Smooth muscle cell (in vitro differentiated cells): ENCODE data around the gene CLK2. TPM values are rescaled to one million over a fixed set of nuclear protein-coding genes. Genes with fewer than 3 reads are reported as not detected.

ENCODE experiments used
- DNase-seq: peaks from one replicate; lab custom pipeline; 2025; ENCODE audit not compliant: unreplicated experiment; lab: John Stamatoyannopoulos, UW
- H2AFZ ChIP-seq: fragments of 200-600 bp; sonication (generic); 2 replicates; pipeline ENCODE4 v1.6.0; 2016; ENCODE audit warnings: antibody characterized with exemption, low read depth, mild to moderate bottlenecking
- H3F3A ChIP-seq: fragments of 200-600 bp; sonication (generic); 2 replicates; pipeline ENCODE4 v1.6.0; 2017; ENCODE audit warnings: antibody characterized with exemption, low read depth
- H3K27ac ChIP-seq: fragments of 200-600 bp; sonication (generic); 2 replicates; pipeline ENCODE4 v1.5.1; 2016; ENCODE audit warnings: low read depth, mild to moderate bottlenecking
- H3K27me3 ChIP-seq: fragments of 200-600 bp; sonication (generic); 2 replicates; pipeline ENCODE4 v1.6.1; 2016; ENCODE audit warnings: low read depth, mild to moderate bottlenecking
- H3K36me3 ChIP-seq: fragments of 200-600 bp; sonication (generic); 2 replicates; pipeline ENCODE4 v1.5.1; 2016; ENCODE audit warnings: low read depth
- H3K4me1 ChIP-seq: fragments of 200-600 bp; sonication (generic); 2 replicates; pipeline ENCODE4 v1.5.1; 2016; ENCODE audit warnings: low read depth
- H3K4me2 ChIP-seq: fragments of 200-600 bp; sonication (generic); 2 replicates; pipeline ENCODE4 v1.6.0; 2016; ENCODE audit warnings: mild to moderate bottlenecking
- H3K4me3 ChIP-seq: fragments of 200-600 bp; sonication (generic); 2 replicates; pipeline ENCODE4 v1.5.1; 2016; ENCODE audit warnings: mild to moderate bottlenecking
- H3K79me2 ChIP-seq: fragments of 200-600 bp; sonication (generic); 2 replicates; pipeline ENCODE4 v1.6.0; 2016; ENCODE audit warnings: low read depth, mild to moderate bottlenecking
- H3K9ac ChIP-seq: fragments of 200-600 bp; sonication (generic); 2 replicates; pipeline ENCODE4 v1.6.0; 2016; ENCODE audit warnings: low read depth
- H3K9me3 ChIP-seq: fragments of 200-600 bp; sonication (generic); replicated peaks from 2 replicates; pipeline ENCODE4 v1.5.1; 2016; ENCODE audit warnings: low read depth
- H4K20me1 ChIP-seq: fragments of 200-600 bp; sonication (generic); 2 replicates; pipeline ENCODE4 v1.6.0; 2016; ENCODE audit warnings: low read depth
- CTCF ChIP-seq: fragments of 200-600 bp; sonication (generic); IDR thresholded peaks from 2 replicates; pipeline ENCODE4 v1.5.1; 2017; ENCODE audit warnings: borderline replicate concordance, mild to moderate bottlenecking, antibody characterized with exemption; ENCODE audit not compliant: insufficient read depth, poor library complexity, severe bottlenecking
- WGBS: methylation state at CpG from one replicate; pipeline ENCODE4 v1.1.7; 2016; ENCODE audit warnings: low lambda C conversion rate; 5-methylcytosine and 5-hydroxymethylcytosine counted together
- polyA plus RNA-seq: library from polyadenylated mRNA; unstranded; fragments of >200 nt; fragmentation: Nextera tagmentation; extraction: Ambion mirVana; gene quantifications from 2 replicates; pipeline ENCODE4 v1.2.1, GENCODE V29; 2016
- total RNA-seq: library from RNA; depleted of rRNA; stranded (reverse); fragments of >200 nt; gene quantifications from 2 replicates; pipeline ENCODE4 v1.2.3, GENCODE V29; 2014

The CLK2 gene
- total and polyA plus RNA-seq, 2 experiments from 2014 or later: 23.5 to 23.6 TPM

GRCh38 chr1:155308493-155309422, 35.5 kb upstream of the CLK2 start, which contains the start of gene FDPS:
TSS of gene FDPS (plus strand) at chr1:155308866. CDS start at chr1:155309790, 924 bp downstream.
- no peaks in the 10 kb centered on the region for H3K36me3 ChIP-seq
- H4K20me1 ChIP-seq: peaks cover 16% of the 10 kb centered on the region
- H3K9ac ChIP-seq: peak within 1 kb of the TSS; percentile 89
- H2AFZ ChIP-seq: peak within 1 kb of the TSS; percentile 61
- no peaks in the 10 kb centered on the region for H3K9me3 ChIP-seq
- TF ChIP-seq CTCF: no peak
- peaks cover 16% of the 10 kb centered on the region for H3K4me1 ChIP-seq
- peaks cover 6% of the 10 kb centered on the region for H3F3A ChIP-seq
- no peaks in the 10 kb centered on the region for H3K27me3 ChIP-seq
- H3K4me2 ChIP-seq: peak within 1 kb of the TSS; percentile 97
- peaks cover 37% of the 10 kb centered on the region for H3K79me2 ChIP-seq
- H3K27ac ChIP-seq: peak within 1 kb of the TSS; percentile 76
- WGBS: 1% methylated on average over 51 of the region's 51 CpGs
- H3K4me3 ChIP-seq: peak within 1 kb of the TSS; percentile 71
- DNase-seq: peak; percentile 84

GRCh38 chr1:155307247-155307740, 34.0 kb upstream of the CLK2 start:
- Histone ChIP-seq H3K9ac (no peak overlapping the region), H3K27me3 (no peaks in the 10 kb centered on the region), H3K27ac (no peak overlapping the region), H3F3A (peaks cover 6% of the 10 kb centered on the region), H3K9me3 (no peaks in the 10 kb centered on the region), H3K36me3 (no peaks in the 10 kb centered on the region), H3K4me1 (peaks cover 16% of the 10 kb centered on the region), H3K4me2 (no peak overlapping the region), H4K20me1 (peaks cover 11% of the 10 kb centered on the region), H2AFZ (no peak overlapping the region), H3K4me3 (no peak overlapping the region), H3K79me2 (peaks cover 36% of the 10 kb centered on the region)
- WGBS: 72% methylated on average over 6 of the region's 6 CpGs
- DNase-seq: no peak
- peak; percentile 37 for TF ChIP-seq CTCF

- peaks cover 5% of the 10 kb centered on the region for H4K20me1 ChIP-seq
- TF ChIP-seq CTCF: no peak
- DNase-seq: no peak
- H3K79me2 ChIP-seq: peaks cover 23% of the 10 kb centered on the region
- H3F3A ChIP-seq: peaks cover 6% of the 10 kb centered on the region
- peaks cover 14% of the 10 kb centered on the region for H3K4me1 ChIP-seq
- H3K4me2 ChIP-seq: no peak overlapping the region
- H3K27me3 ChIP-seq: no peaks in the 10 kb centered on the region
- no peak overlapping the region for H3K9ac ChIP-seq
- no peak overlapping the region for H3K27ac ChIP-seq
- no peak overlapping the region for H3K4me3 ChIP-seq
- no peaks in the 10 kb centered on the region for H3K9me3 ChIP-seq
- H2AFZ ChIP-seq: no peak overlapping the region
- no peaks in the 10 kb centered on the region for H3K36me3 ChIP-seq
- 68% methylated on average over 7 of the region's 7 CpGs for WGBS
Observed at GRCh38 chr1:155305881-155306391, 32.6 kb upstream of the CLK2 start.
